ENCODE results near the gene E2F2.
"Not testable (repeated sequence)": the region's sequence is repeated elsewhere in the genome, so short reads cannot be mapped to it uniquely, and the experiment has no call there.

E2F2 gene

GRCh38 chr1:23546897-23547584, 16.0 kb upstream of the E2F2 start:
- no peak for DNase-seq (ENCODE audit: low read depth)

- DNase-seq (ENCODE audit: low read depth): no peak
Observed at GRCh38 chr1:23545851-23546250, 14.8 kb upstream of the E2F2 start.

GRCh38 chr1:23544444-23545389, 13.7 kb upstream of the E2F2 start:
- peak; percentile 60 for DNase-seq (ENCODE audit: low read depth)

- DNase-seq (ENCODE audit: low read depth): no peak
Observed at GRCh38 chr1:23543707-23544443, 12.8 kb upstream of the E2F2 start.

- DNase-seq (ENCODE audit: low read depth): not testable (repeated sequence)
Observed at GRCh38 chr1:23542940-23543339, 11.9 kb upstream of the E2F2 start.

GRCh38 chr1:23539698-23540266, 8.7 kb upstream of the E2F2 start:
- peak; percentile 88 for DNase-seq (ENCODE audit: low read depth)

- DNase-seq (ENCODE audit: low read depth): no peak
Observed at GRCh38 chr1:23537296-23537973, 6.4 kb upstream of the E2F2 start.

- no peak for DNase-seq (ENCODE audit: low read depth)
Observed at GRCh38 chr1:23533246-23534023, 2.4 kb upstream of the E2F2 start.

GRCh38 chr1:23531562-23532094, 595 bp upstream of the E2F2 start:
- DNase-seq (ENCODE audit: low read depth): no peak

- peak; percentile 32 for DNase-seq (ENCODE audit: low read depth)
Observed at GRCh38 chr1:23530087-23530746, 816 bp downstream of the E2F2 start.

GRCh38 chr1:23529146-23530086, 1.6 kb downstream of the E2F2 start:
- no peak for DNase-seq (ENCODE audit: low read depth)

GRCh38 chr1:23528250-23528978, 2.6 kb downstream of the E2F2 start:
- DNase-seq (ENCODE audit: low read depth): peak; percentile 79

- no peak for DNase-seq (ENCODE audit: low read depth)
Observed at GRCh38 chr1:23527900-23528249, 3.2 kb downstream of the E2F2 start.

- no peak for DNase-seq (ENCODE audit: low read depth)
Observed at GRCh38 chr1:23527366-23527765, 3.7 kb downstream of the E2F2 start.

- no peak for DNase-seq (ENCODE audit: low read depth)
Observed at GRCh38 chr1:23526329-23527041, 4.5 kb downstream of the E2F2 start.

GRCh38 chr1:23525558-23526250, 5.3 kb downstream of the E2F2 start:
- DNase-seq (ENCODE audit: low read depth): no peak
